K562 (cell line): ENCODE measurements around the gene MRPL10. TPM values are rescaled to one million over a fixed set of nuclear protein-coding genes. Genes with fewer than 3 reads are reported as not detected.

Source experiments
- CLOCK ChIP-seq: fragments of 250-450 bp; sonication (Bioruptor Pico); IDR thresholded peaks from 2 replicates; pipeline ENCODE4 v1.4.0; 2020; ENCODE audit warnings: mild to moderate bottlenecking, moderate library complexity, borderline replicate concordance
- ELF4 ChIP-seq: fragments of 450-650 bp; formaldehyde crosslinking; IDR thresholded peaks from 2 replicates; pipeline ENCODE4 v1.4.0; 2022; ENCODE audit warnings: missing genetic modification characterization
- GATAD2A ChIP-seq: fragments of 450-650 bp; IDR thresholded peaks from 2 replicates; pipeline ENCODE4 v1.6.1; 2017
- HNRNPK ChIP-seq: fragments of 200-400 bp; formaldehyde crosslinking; IDR thresholded peaks from one replicate; pipeline ENCODE4 v1.6.1; 2018; ENCODE audit warnings: mild to moderate bottlenecking, low read depth, low read length; ENCODE audit not compliant: poor library complexity, severe bottlenecking
- JUNB ChIP-seq: fragments of 450-650 bp; formaldehyde crosslinking; conservative IDR thresholded peaks from 2 replicates; pipeline ENCODE4 v1.4.0; 2020; ENCODE audit warnings: mild to moderate bottlenecking
- KAT8 ChIP-seq: fragments of 450-650 bp; IDR thresholded peaks from 2 replicates; pipeline ENCODE4 v1.6.1; 2016; ENCODE audit warnings: low read depth, mild to moderate bottlenecking
- NCOA6 ChIP-seq: fragments of 450-650 bp; IDR thresholded peaks from 2 replicates; pipeline ENCODE4 v1.6.1; 2017; ENCODE audit warnings: mild to moderate bottlenecking
- NEUROD1 ChIP-seq: fragments of 150-350 bp; IDR thresholded peaks from 2 replicates; pipeline ENCODE4 v1.6.1; 2014; ENCODE audit warnings: borderline replicate concordance, low read length, low read depth; ENCODE audit not compliant: partially characterized antibody
- PHF20 ChIP-seq: fragments of 450-650 bp; IDR thresholded peaks from 2 replicates; pipeline ENCODE4 v1.6.1; 2018; ENCODE audit not compliant: partially characterized antibody
- SLC30A9 ChIP-seq: fragments of 250-450 bp; sonication (Bioruptor Pico); IDR thresholded peaks from 2 replicates; pipeline ENCODE4 v1.8.0; 2022; ENCODE audit warnings: mild to moderate bottlenecking, moderate library complexity
- TFAP4 ChIP-seq: sonication (generic); formaldehyde crosslinking; IDR thresholded peaks from 2 replicates; pipeline ENCODE4 v1.8.0; 2022; ENCODE audit warnings: missing genetic modification reagents, mild to moderate bottlenecking, moderate library complexity, borderline replicate concordance
- USF1 ChIP-seq: sonication (generic); formaldehyde crosslinking; IDR thresholded peaks from 2 replicates; pipeline ENCODE4 v1.9.0; 2022; ENCODE audit warnings: mild to moderate bottlenecking, missing genetic modification reagents
- XRCC3 ChIP-seq: fragments of 450-650 bp; IDR thresholded peaks from 2 replicates; pipeline ENCODE4 v1.6.1; 2017; ENCODE audit warnings: mild to moderate bottlenecking, moderate library complexity
- XRCC5 ChIP-seq: fragments of 200-400 bp; formaldehyde crosslinking; IDR thresholded peaks from 2 replicates; pipeline ENCODE4 v1.6.1; 2017; ENCODE audit warnings: low read depth, mild to moderate bottlenecking, low read length
- ZFP91 ChIP-seq: sonication (generic); formaldehyde crosslinking; IDR thresholded peaks from 2 replicates; pipeline ENCODE4 v1.8.0; 2022; ENCODE audit warnings: mild to moderate bottlenecking, missing genetic modification reagents
- ZNF143 ChIP-seq: sonication (generic); formaldehyde crosslinking; IDR thresholded peaks from 2 replicates; pipeline ENCODE4 v1.9.0; 2022; ENCODE audit warnings: mild to moderate bottlenecking, missing genetic modification reagents
- ZNF253 ChIP-seq: fragments of 250-450 bp; sonication (Bioruptor Pico); conservative IDR thresholded peaks from 2 replicates; pipeline ENCODE4 v1.6.1; 2021; ENCODE audit warnings: mild to moderate bottlenecking
- polyA plus RNA-seq, 8 experiments: library from polyadenylated mRNA; depleted of rRNA in 4 of 8; stranded (reverse) in 5 of 8; unstranded in 3 of 8; fragments of >200 nt; fragmentation: Nextera tagmentation in 2 of 8; fragmentation: Illumina TruSeq in 1 of 8; extraction: Ambion mirVana in 2 of 8; extraction: Trizol in 1 of 8; gene quantifications; 2 replicates each; pipeline versions ENCODE4 v1.2.1 to v1.2.3, GENCODE V29; 2011 to 2014; ENCODE audit warnings: inconsistent platforms in 1 of 8, missing spikeins in 1 of 8
- total RNA-seq, 7 experiments: library from RNA; depleted of rRNA in 6 of 7; stranded (reverse); fragments of >200 nt in 6 of 7; fragmentation: Illumina TruSeq in 2 of 7; extraction: Trizol in 2 of 7; gene quantifications; 2 replicates each; pipeline versions ENCODE4 v1.2.1 to v1.2.3, GENCODE V29; 2011 to 2021; ENCODE audit warnings: low replicate concordance in 1 of 7
- TF ChIP-seq, protein P1 (sequence below): fragments of 450-650 bp; IDR thresholded peaks from 2 replicates; pipeline ENCODE4 v1.6.1; 2016; ENCODE audit warnings: missing biosample characterization, missing genetic modification characterization

Gene MRPL10
- total and polyA plus RNA-seq, 9 of the 15 experiments (the other 6 are each of a cell fraction or from before 2014, with no cell fraction given): 27.8 to 105 (median 67.3) TPM

GRCh38 chr17:47866941-47867340, 35.6 kb upstream of the MRPL10 start (continued):
- TF ChIP-seq JUNB (CRISPR knock-in tag) (no peak), CLOCK (CRISPR knock-in tag) (no peak), USF1 (CRISPR knock-in tag) (no peak), TFAP4 (CRISPR knock-in tag) (peak; percentile 89; the same call in 1 of the 2 replicates), XRCC3 (no peak), PHF20 (peak; percentile 34), XRCC5 (no peak), NCOA6 (no peak), GATAD2A (peak; percentile 95), KAT8 (no peak), NEUROD1 (peak; percentile 92), SLC30A9 (CRISPR knock-in tag) (no peak), ZFP91 (CRISPR knock-in tag) (no peak), HNRNPK (no peak), ZNF143 (CRISPR knock-in tag) (no peak), ELF4 (CRISPR knock-in tag) (peak; percentile 95; the same call in 1 of the 2 replicates), ZNF253 (CRISPR knock-in tag) (no peak)
- TF ChIP-seq, protein P1, sequence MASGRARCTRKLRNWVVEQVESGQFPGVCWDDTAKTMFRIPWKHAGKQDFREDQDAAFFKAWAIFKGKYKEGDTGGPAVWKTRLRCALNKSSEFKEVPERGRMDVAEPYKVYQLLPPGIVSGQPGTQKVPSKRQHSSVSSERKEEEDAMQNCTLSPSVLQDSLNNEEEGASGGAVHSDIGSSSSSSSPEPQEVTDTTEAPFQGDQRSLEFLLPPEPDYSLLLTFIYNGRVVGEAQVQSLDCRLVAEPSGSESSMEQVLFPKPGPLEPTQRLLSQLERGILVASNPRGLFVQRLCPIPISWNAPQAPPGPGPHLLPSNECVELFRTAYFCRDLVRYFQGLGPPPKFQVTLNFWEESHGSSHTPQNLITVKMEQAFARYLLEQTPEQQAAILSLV (tag): no peak
